ENCODE results near the gene ACE2.
"Not testable (repeated sequence)": the region's sequence is repeated elsewhere in the genome, so short reads cannot be mapped to it uniquely, and the experiment has no call there.

Gene ACE2

GRCh38 chrX:15600745-15601144 lies at the start of gene ACE2:
ACE2 (minus strand) TSS chrX:15600960; CDS start chrX:15600911, 49 bp downstream.
- DNase-seq (ENCODE audit: low read depth): no peak
- TF ChIP-seq CTCF (conservative IDR thresholded peaks at IDR 0.05; ENCODE audit: control insufficient read depth, insufficient read depth, low read depth, low read length): no peak
- no peak within 1 kb of the TSS for H3K4me3 ChIP-seq (ENCODE audit: control insufficient read depth, low read depth, low read length)

- not testable (repeated sequence) for DNase-seq (ENCODE audit: low read depth); H3K4me3 ChIP-seq (ENCODE audit: control insufficient read depth, low read depth, low read length)
These were observed 46.8 kb upstream of the ACE2 start for GRCh38 chrX:15647510-15647909.

- no peak overlapping the region for H3K4me3 ChIP-seq (ENCODE audit: control insufficient read depth, low read depth, low read length)
- no peak for DNase-seq (ENCODE audit: low read depth)
- TF ChIP-seq CTCF (conservative IDR thresholded peaks at IDR 0.05; ENCODE audit: control insufficient read depth, insufficient read depth, low read depth, low read length): no peak
These were observed 45.8 kb upstream of the ACE2 start for GRCh38 chrX:15646543-15646942.

GRCh38 chrX:15646031-15646430 lies 45.3 kb upstream of the ACE2 start:
- no peak for TF ChIP-seq CTCF (conservative IDR thresholded peaks at IDR 0.05; ENCODE audit: control insufficient read depth, insufficient read depth, low read depth, low read length)
- no peak for DNase-seq (ENCODE audit: low read depth)
- H3K4me3 ChIP-seq (ENCODE audit: control insufficient read depth, low read depth, low read length): no peak overlapping the region

GRCh38 chrX:15645266-15645665 lies 44.5 kb upstream of the ACE2 start:
- TF ChIP-seq CTCF (conservative IDR thresholded peaks at IDR 0.05; ENCODE audit: control insufficient read depth, insufficient read depth, low read depth, low read length): no peak
- no peak for DNase-seq (ENCODE audit: low read depth)

GRCh38 chrX:15644560-15644872 lies 43.8 kb upstream of the ACE2 start:
- no peak for TF ChIP-seq CTCF (conservative IDR thresholded peaks at IDR 0.05; ENCODE audit: control insufficient read depth, insufficient read depth, low read depth, low read length)
- H3K4me3 ChIP-seq (ENCODE audit: control insufficient read depth, low read depth, low read length): no peak overlapping the region
- DNase-seq (ENCODE audit: low read depth): no peak

More at GRCh38 chrX:15645266-15645665, 44.5 kb upstream of the ACE2 start:
- no peak overlapping the region for H3K4me3 ChIP-seq (ENCODE audit: control insufficient read depth, low read depth, low read length)

- no peak for TF ChIP-seq CTCF (conservative IDR thresholded peaks at IDR 0.05; ENCODE audit: control insufficient read depth, insufficient read depth, low read depth, low read length)
These were observed 43.2 kb upstream of the ACE2 start for GRCh38 chrX:15643786-15644559.

More at GRCh38 chrX:15643786-15644559, 43.2 kb upstream of the ACE2 start:
- no peak overlapping the region for H3K4me3 ChIP-seq (ENCODE audit: control insufficient read depth, low read depth, low read length)
- DNase-seq (ENCODE audit: low read depth): no peak
